ENCODE data around the gene HPX. TPM values are rescaled to one million over a fixed set of nuclear protein-coding genes. Genes with fewer than 3 reads are reported as not detected.

HPX gene
- total and polyA plus RNA-seq, 4 donors: 0.46 to 3.5 (median 1.8) TPM

DNA sequence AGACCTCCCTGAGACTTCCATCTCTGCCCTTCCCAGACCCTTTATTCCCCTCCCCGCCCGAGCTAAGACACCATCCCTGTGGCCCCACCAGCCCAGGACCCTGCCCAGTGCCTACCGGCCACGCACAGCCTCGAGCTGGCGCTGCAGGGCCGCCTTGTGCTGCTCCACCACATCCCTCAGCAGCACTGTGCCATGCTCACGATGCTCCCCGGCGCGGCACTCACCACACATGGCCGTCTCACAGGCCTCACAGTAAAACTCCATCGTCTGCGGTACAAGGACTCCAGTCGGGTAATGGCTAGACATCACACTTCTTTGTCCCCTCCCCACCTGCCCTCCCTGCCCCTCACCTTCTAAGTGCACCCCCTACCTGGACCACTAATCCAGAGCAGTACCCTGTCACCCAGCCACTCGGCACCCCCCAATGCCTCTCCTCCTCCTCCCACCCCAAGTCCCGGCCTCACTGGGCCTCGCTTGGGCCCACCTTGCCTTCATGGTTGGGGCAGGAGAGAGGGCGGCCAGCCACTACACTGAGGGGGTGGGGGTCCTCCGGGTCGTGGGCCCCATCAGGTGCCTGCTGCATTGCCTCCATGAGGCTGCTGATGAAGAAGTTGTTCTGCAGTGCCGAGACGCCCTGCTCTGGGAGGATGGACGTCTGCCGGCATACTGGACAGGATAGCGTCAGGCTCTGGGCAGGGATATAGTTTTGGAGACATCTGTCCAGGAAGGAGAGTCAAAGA is 17.0 kb upstream of the HPX start:
- Histone ChIP-seq H3K4me3 (no peak overlapping the region), H3K9ac (ENCODE audit: insufficient read depth in 1 of 2, low read length in 2 of 2) (no peak overlapping the region), H3K36me3 (ENCODE audit: control insufficient read depth in 4 of 4, insufficient read depth in 4 of 4, low read length in 4 of 4) (peaks cover 11 to 43% (median 24%) of the 10 kb centered on the region in 4 donors), H3K9me3 (ENCODE audit: control insufficient read depth in 4 of 4, insufficient read depth in 3 of 4, low read length in 3 of 4) (no peaks in the 10 kb centered on the region), H3K27me3 (ENCODE audit: control insufficient read depth in 3 of 3, insufficient read depth in 3 of 3, low read length in 2 of 3) (no peaks in the 10 kb centered on the region), H3K27ac (ENCODE audit: low read depth in 1 of 2, low read length in 1 of 2) (no peak overlapping the region), H3K4me1 (ENCODE audit: control insufficient read depth in 5 of 5, insufficient read depth in 5 of 5, low read length in 5 of 5) (peaks cover 0 to 9% (median 0%) of the 10 kb centered on the region in 5 donors)
- 91 to 93% methylated on average over 26 of the region's 26 CpGs for WGBS, 2 donors
- ATAC-seq (ENCODE audit: insufficient read depth, low FRiP score) (no peak), DNase-seq (no peak)
- TF ChIP-seq, protein P1, sequence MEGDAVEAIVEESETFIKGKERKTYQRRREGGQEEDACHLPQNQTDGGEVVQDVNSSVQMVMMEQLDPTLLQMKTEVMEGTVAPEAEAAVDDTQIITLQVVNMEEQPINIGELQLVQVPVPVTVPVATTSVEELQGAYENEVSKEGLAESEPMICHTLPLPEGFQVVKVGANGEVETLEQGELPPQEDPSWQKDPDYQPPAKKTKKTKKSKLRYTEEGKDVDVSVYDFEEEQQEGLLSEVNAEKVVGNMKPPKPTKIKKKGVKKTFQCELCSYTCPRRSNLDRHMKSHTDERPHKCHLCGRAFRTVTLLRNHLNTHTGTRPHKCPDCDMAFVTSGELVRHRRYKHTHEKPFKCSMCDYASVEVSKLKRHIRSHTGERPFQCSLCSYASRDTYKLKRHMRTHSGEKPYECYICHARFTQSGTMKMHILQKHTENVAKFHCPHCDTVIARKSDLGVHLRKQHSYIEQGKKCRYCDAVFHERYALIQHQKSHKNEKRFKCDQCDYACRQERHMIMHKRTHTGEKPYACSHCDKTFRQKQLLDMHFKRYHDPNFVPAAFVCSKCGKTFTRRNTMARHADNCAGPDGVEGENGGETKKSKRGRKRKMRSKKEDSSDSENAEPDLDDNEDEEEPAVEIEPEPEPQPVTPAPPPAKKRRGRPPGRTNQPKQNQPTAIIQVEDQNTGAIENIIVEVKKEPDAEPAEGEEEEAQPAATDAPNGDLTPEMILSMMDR (IDR thresholded peaks at IDR 0.05; ENCODE audit: control extremely low read depth, extremely low read depth): no peak

DNA sequence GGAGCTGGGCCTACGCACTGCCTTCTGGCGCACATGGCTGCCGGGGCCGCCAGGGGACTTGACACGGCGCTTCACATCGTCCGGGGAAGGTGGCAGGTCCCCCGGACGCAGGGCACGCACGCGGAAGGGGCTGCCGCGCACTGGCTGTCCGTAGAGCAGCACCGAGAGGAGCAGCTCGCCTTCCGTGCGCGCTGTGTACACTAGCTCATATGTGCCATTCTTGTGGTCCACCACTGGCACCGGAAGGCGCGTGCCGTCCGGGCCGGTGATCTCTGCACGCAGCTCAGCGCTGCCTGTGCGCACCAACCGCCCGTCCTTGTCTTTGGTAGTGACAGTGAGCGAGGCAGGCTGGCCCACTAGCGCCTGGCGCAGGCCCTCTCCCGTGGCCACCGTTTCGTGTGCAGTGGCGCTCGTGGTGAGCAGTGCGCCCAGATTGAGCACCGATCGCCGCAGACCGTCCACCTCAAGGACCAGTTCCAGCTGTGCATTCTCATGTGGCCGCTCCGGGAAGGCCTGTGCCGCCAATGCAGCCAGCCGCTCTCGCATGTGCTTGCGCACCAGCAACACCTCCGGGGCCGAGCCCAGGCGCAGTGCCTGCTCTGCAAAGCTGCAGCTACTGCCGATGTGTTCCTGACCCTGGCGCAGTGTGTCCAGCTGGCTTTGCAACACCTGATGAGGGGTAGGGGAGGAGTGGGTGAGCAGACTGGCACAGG is 15.7 kb upstream of the HPX start:
- ATAC-seq (ENCODE audit: insufficient read depth, low FRiP score): no peak
- WGBS, 2 donors: 95 to 97% methylated on average over 56 of the region's 56 CpGs
- peaks cover 0 to 9% (median 0%) of the 10 kb centered on the region in 5 donors for H3K4me1 ChIP-seq (ENCODE audit: control insufficient read depth in 5 of 5, insufficient read depth in 5 of 5, low read length in 5 of 5)
- TF ChIP-seq, protein P1 (IDR thresholded peaks at IDR 0.05; ENCODE audit: control extremely low read depth, extremely low read depth): no peak
- H3K36me3 ChIP-seq (ENCODE audit: control insufficient read depth in 4 of 4, insufficient read depth in 4 of 4, low read length in 4 of 4): peaks cover 14 to 51% (median 30%) of the 10 kb centered on the region in 4 donors
- H3K9me3 ChIP-seq (ENCODE audit: control insufficient read depth in 4 of 4, insufficient read depth in 3 of 4, low read length in 3 of 4): no peaks in the 10 kb centered on the region
- no peak overlapping the region for H3K27ac ChIP-seq (ENCODE audit: low read depth in 1 of 2, low read length in 1 of 2)
- DNase-seq: no peak
- H3K27me3 ChIP-seq (ENCODE audit: control insufficient read depth in 3 of 3, insufficient read depth in 3 of 3, low read length in 2 of 3): no peaks in the 10 kb centered on the region
- H3K4me3 ChIP-seq: no peak overlapping the region
- no peak overlapping the region for H3K9ac ChIP-seq (ENCODE audit: insufficient read depth in 1 of 2, low read length in 2 of 2)

DNA sequence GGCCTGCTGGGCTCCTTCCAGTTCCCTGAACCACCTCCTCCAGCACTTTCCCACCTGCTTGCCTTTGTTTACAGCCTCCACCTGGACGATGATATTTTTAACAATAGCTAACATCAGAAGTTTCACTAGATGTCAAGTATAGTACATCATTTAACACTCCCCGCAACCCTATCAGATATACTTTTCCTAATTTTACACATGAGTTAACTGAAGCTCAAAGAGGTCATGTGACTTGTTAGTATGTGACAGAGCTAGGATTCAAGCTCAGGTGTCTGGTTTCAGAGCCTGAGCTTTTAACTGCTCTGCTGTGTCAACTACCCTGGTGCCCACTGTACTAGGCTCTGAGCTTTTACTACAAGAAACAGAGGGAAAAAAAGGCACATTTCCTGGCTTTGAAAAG is 14.3 kb upstream of the HPX start:
- no peaks in the 10 kb centered on the region for H3K27me3 ChIP-seq (ENCODE audit: control insufficient read depth in 3 of 3, insufficient read depth in 3 of 3, low read length in 2 of 3)
- H3K9ac ChIP-seq (ENCODE audit: insufficient read depth in 1 of 2, low read length in 2 of 2): no peak overlapping the region
- no peaks in the 10 kb centered on the region for H3K9me3 ChIP-seq (ENCODE audit: control insufficient read depth in 4 of 4, insufficient read depth in 3 of 4, low read length in 3 of 4)
- WGBS, 2 donors: 81 to 89% methylated on average over 2 of the region's 2 CpGs
- H3K4me1 ChIP-seq (ENCODE audit: control insufficient read depth in 5 of 5, insufficient read depth in 5 of 5, low read length in 5 of 5): peaks cover 0 to 9% (median 0%) of the 10 kb centered on the region in 5 donors
- H3K36me3 ChIP-seq (ENCODE audit: control insufficient read depth in 4 of 4, insufficient read depth in 4 of 4, low read length in 4 of 4): peaks cover 16 to 57% (median 42%) of the 10 kb centered on the region in 4 donors
- no peak overlapping the region for H3K27ac ChIP-seq (ENCODE audit: low read depth in 1 of 2, low read length in 1 of 2)
- TF ChIP-seq, protein P1 (IDR thresholded peaks at IDR 0.05; ENCODE audit: control extremely low read depth, extremely low read depth): no peak
- DNase-seq (no peak), ATAC-seq (ENCODE audit: insufficient read depth, low FRiP score) (no peak)
- no peak overlapping the region for H3K4me3 ChIP-seq
